GM19240 (cell line): Measurements from ENCODE around the gene KPNA3.
A peak's percentile ranks its signal among the peaks of the same experiment; 100 is the strongest.

Experiments
- DNase-seq: peaks from one replicate; pipeline ENCODE4 v3.0.0; 2011; ENCODE audit warnings: low spot score; ENCODE audit not compliant: insufficient read length

KPNA3 gene

DNA sequence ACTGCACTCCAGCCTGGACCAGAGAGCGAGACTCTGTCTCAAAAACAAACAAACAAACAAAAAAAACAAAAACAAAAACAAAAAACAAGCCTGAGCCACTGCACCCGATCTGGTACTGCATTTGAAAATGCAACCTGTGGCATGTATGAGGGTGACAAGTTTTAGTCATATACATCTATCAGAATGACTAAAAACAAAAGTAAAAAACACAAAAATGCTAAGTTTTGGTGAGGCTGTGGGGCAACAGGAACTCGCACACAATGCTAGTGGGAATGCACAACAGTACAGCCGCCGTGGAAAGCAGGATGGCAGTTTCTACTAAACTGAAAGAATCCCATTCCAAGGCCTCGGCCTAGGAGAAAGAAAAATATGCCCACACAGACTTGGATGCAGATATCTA lies 109.0 kb downstream of the KPNA3 start:
- DNase-seq, result no peak

GRCh38 chr13:49681842-49682435 lies 110.5 kb downstream of the KPNA3 start:
- no peak for DNase-seq

DNA sequence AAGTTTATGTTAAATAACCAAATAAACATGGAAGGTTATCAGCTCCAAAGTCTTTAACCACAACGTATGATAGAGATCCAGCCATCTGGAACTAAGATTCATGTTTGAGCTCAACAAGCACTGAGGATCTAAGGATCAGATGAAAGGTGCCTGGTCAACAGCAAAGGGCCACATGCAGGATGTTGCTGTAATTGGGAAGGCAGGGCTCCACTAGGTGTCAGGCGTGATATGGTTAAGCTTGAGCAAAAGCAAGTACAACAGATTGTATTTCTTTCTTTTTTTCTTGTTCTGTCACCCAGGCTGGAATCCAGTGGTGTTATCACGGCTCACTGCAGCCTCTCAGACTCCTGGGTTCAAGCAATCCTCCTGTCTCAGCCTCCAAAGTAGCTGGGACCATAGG lies 113.2 kb downstream of the KPNA3 start:
- no peak for DNase-seq

DNA sequence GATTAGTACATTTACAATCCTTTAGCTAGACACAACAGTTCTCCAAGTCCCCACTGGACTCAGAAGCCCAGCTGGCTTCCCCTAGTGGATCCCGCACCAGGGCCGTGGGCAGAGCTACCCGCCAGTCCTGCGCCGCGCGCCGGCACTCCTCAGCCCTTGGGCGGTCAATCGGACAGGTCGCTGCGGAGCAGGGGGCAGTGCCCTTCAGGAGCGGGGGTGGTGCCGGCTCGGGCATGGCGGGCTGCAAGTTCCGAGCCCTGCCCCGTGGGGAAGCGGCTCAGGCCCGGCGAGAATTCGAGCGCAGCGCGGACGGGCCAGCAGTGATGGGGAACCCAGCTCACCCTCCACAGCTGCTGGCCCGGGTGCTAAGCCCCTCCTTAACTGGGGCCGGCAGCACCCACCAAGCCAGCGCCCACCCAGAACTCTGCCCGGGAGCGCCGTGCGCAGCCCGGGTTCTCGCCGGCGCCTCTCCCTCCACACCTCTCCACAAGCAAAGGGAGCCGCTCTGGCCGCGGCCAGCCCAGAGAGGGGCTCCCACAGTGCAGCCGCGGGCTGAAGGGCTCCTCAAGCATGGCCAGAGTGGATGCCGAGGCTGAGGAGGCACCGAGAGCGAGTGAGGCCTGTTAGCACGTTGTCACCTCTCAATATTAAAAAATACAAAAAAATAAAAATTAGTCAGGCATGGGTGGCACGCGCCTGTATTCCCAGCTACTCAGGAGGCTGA lies 114.1 kb downstream of the KPNA3 start:
- no peak for DNase-seq

DNA sequence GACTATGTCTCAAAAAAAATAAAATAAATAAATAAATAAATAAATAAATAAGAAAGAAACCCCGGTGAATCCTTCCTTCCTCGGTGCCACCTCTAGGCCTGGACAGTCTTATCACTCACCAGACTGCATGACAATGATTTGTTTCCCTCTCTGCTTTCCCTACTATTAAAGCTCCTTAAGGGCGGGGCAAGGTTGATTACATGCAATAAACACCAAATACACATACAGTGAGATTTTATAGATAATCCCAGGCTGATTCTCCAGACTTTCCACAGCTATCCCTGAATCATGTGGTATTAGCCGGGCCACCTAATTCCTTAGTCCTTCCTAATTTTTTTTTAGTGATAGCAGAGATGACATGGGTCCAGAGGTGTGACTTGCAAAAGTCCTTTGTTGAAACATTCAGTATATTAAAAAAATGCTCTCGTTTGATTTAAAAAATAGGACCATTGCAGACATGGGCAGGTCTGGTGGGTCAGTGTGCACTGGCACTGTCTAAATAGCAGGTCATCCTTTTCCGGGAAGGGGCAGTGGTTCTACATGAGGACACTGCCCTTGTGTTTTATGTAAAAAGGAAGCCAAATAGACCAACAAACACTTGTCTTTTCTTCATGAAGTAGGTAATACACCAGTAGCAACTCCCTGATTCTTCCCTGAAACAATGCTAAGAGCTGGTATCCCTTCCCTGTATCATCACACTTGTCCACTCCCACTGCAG lies 115.7 kb downstream of the KPNA3 start:
- no peak for DNase-seq

GRCh38 chr13:49670828-49671227 lies 121.7 kb downstream of the KPNA3 start:
- DNase-seq, result no peak

- no peak for DNase-seq
Observed at GRCh38 chr13:49669735-49670309, 122.7 kb downstream of the KPNA3 start.

- DNase-seq, result no peak
Observed at GRCh38 chr13:49667773-49668172, 124.7 kb downstream of the KPNA3 start.

GRCh38 chr13:49664606-49665005 lies 127.9 kb downstream of the KPNA3 start:
- no peak for DNase-seq

- no peak for DNase-seq
Observed at GRCh38 chr13:49657241-49657641, 135.2 kb downstream of the KPNA3 start.

DNA sequence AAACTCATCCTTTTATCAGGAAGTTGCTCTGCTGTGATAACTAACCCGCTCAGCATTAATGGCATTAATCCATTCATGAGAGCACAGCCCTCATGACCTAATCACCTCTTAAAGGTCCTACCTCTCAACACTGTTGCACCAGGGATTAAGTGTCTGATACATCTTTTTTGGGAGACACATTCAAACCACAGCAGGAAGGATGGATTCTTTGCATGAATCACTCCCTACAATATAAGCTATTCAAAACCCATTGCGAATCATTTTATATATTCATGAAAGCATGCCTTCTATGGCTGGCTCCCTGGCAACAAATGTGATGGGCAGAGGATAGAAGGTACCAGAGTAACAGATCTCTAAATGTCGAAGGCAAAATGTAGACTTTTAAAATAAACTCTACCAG lies 136.6 kb downstream of the KPNA3 start:
- DNase-seq, result no peak

DNA sequence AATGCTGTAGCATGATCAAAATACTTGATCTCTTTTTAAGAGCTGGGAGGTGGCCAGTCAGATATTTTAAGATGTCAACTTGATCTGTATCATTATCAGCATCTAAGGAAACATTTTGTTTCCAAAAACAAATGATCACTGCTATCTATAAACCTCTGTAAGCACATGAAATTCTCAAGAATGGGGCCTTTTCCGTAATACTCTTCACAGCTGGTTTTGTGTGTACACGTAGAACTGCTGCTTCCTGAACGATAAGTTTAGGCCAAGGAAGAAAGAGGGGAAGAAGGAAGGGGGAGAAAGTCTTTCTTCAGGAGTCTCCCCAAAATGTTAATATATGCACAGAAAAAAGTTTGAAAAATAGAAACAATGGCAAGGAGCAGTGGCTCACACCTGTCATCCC lies 138.5 kb downstream of the KPNA3 start:
- DNase-seq, result no peak

GRCh38 chr13:49653478-49653877 lies 139.0 kb downstream of the KPNA3 start:
- DNase-seq, result no peak

DNA sequence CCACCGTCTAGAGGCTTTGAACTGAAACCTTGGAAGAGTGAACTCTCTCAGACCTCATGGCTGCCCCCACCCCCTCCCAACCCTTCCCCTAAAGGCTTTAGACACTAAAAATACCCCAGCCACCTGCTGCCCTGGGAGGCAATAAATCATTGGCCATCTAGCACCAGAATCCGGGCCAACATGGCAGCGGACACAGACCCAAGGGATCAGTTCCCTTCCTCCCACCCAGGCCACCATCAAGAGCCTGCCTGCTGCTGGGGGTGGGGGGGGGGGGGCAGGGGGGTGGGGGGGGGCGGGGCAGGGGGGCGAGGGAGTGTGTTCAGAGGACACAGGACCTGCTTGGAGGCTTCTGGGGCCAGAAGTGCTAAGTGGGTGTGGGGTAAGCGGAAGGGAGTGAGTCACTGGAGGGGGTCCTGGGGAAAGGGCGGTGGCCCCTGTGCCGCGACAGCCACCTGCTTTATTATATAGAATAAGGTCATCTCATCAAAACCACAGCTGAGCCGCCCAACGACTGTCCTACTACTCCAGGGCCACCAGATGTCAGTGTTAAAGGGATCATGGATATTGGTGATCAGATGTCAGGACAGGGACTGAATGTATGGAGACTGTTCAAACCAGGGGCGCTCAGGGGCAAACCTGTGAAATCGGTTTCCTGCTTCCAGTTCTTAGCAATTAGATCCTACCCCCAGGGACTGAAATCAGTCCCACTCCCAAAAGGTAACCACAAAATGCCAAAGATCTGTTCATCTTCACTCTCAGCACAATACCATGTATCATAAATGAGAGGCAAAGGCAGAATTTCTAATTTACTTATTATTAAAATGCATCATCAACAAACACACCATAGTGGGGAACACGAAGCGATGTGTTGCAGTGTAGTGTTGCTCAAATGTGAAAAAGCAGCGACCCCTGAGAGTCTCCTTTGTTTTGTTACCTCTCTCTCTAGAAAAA lies 139.9 kb downstream of the KPNA3 start:
- peak; percentile 31 for DNase-seq

DNA sequence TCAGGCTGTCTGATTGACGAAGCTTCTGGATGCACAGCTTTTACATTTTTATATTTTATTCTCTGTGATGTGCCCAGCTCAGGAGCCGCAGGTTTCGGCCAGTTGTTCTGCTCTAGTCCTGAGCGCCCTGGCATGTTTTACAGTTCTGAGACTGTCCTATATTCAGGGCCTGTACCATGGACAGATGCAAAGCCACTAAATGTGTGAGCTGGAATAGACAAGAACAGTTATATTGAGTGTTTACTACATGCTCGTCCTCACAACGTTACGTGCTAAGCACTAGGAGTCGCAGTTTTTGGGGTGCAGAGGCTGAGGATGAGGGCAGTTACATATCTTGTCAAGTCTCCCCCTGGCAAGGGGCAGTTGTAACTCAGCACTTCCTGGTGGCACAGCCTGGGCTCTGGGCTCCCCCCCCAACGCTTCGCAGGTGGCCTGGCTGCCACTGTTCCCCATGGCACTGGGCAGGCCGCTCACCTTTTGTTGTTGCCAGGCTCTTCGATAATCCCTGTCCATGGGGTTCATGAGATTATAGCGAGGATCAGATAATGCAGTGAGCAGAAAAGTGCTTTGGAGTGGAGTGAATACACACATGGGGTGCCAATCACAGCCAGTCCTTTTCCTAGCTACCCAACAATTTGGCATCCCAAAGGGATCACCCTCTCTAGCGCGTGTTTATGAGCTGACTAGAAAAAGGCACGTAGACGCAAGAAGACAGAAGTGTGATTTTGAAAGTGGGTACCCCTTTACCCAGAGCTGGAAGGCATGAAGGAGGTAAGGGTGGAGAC lies 140.7 kb downstream of the KPNA3 start:
- no peak for DNase-seq

- DNase-seq, result no peak
Observed at GRCh38 chr13:49649963-49650312, 142.5 kb downstream of the KPNA3 start.
